IPS-15b (cell line): ENCODE results near the gene RTTN.

ENCODE experiments used
- H3K27me3 ChIP-seq: one replicate; pipeline ENCODE4 v1.6.1; 2013; ENCODE audit warnings: low read length; ENCODE audit not compliant: control insufficient read depth, insufficient read depth
- H3K36me3 ChIP-seq: one replicate; pipeline ENCODE4 v1.6.1; 2013; ENCODE audit warnings: low read length; ENCODE audit not compliant: control insufficient read depth, insufficient read depth
- H3K4me1 ChIP-seq: one replicate; pipeline ENCODE4 v1.6.1; 2013; ENCODE audit warnings: mild to moderate bottlenecking, low read length; ENCODE audit not compliant: control insufficient read depth, insufficient read depth
- H3K4me3 ChIP-seq: one replicate; pipeline ENCODE4 v1.5.1; 2013; ENCODE audit warnings: low read depth, low read length
- H3K9ac ChIP-seq: one replicate; pipeline ENCODE4 v1.6.1; 2013; ENCODE audit warnings: low read depth, mild to moderate bottlenecking, low read length
- H3K9me3 ChIP-seq: one replicate; pipeline ENCODE4 v1.6.1; 2013; ENCODE audit warnings: mild to moderate bottlenecking, low read length; ENCODE audit not compliant: control insufficient read depth, insufficient read depth

Gene RTTN

DNA sequence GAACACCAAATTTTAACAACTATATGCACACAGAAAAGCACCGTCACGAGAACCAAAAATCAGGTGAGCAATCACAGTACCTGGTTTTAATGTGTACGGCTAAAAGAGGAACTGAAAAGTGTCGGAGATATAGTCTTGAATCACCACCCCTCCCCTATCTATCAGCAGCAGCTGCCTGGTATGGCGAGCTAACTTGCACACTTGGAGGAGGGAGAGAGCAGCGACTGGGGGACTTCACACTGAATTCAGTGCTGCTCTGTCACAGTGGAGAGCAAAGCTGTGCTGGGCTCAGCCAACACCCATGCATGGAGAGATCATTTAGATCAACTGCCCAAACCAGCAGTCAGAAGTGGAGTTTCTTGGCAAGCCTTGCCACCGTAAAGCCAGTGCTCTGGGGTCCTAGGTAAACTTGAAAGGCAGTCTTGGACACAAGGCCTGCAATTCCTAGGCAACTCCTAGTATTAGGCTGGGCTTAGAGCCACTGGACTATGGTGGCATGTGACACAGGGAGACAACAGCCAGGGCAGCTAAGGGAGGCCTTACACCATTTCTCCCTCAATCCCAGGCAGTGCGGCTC, 168.6 kb downstream of the RTTN start:
- Histone ChIP-seq H3K4me3 (no peak overlapping the region), H3K27me3 (no peaks in the 10 kb centered on the region), H3K9me3 (no peaks in the 10 kb centered on the region), H3K4me1 (no peaks in the 10 kb centered on the region), H3K36me3 (no peaks in the 10 kb centered on the region), H3K9ac (no peak overlapping the region)

- no peaks in the 10 kb centered on the region for H3K9me3 ChIP-seq
- no peak overlapping the region for H3K9ac ChIP-seq
Measured at GRCh38 chr18:70036168-70036567, 169.3 kb downstream of the RTTN start.

GRCh38 chr18:70031221-70031620, 174.3 kb downstream of the RTTN start:
- Histone ChIP-seq H3K4me1 (no peaks in the 10 kb centered on the region), H3K9me3 (no peaks in the 10 kb centered on the region), H3K27me3 (no peaks in the 10 kb centered on the region), H3K4me3 (no peak overlapping the region), H3K9ac (no peak overlapping the region), H3K36me3 (no peaks in the 10 kb centered on the region)

More at GRCh38 chr18:70036168-70036567, 169.3 kb downstream of the RTTN start:
- no peaks in the 10 kb centered on the region for H3K36me3 ChIP-seq
- H3K4me1 ChIP-seq: no peaks in the 10 kb centered on the region
- no peaks in the 10 kb centered on the region for H3K27me3 ChIP-seq
- H3K4me3 ChIP-seq: no peak overlapping the region

DNA sequence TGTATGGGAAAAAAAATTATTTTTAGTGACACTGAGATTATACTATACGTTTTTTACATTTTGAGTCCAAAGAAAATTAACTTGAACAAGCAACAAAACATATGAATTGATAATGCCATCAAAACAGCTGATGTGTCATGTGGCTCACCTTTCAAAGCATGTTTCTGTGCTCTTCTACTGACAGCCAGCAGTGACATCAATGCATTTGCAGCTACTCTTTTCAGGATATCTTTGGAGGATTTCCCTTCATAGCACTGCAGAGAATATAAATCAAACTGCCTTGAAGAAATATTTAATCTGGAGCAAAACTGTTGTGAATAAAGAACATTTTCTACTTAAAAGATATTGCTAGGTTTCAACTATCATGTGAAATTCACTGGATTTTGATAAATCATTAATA, 174.8 kb downstream of the RTTN start:
- peaks cover 2% of the 10 kb centered on the region for H3K36me3 ChIP-seq
- no peak overlapping the region for H3K9ac ChIP-seq
- H3K4me3 ChIP-seq: no peak overlapping the region
- H3K9me3 ChIP-seq: no peaks in the 10 kb centered on the region
- H3K27me3 ChIP-seq: no peaks in the 10 kb centered on the region
- H3K4me1 ChIP-seq: no peaks in the 10 kb centered on the region

DNA sequence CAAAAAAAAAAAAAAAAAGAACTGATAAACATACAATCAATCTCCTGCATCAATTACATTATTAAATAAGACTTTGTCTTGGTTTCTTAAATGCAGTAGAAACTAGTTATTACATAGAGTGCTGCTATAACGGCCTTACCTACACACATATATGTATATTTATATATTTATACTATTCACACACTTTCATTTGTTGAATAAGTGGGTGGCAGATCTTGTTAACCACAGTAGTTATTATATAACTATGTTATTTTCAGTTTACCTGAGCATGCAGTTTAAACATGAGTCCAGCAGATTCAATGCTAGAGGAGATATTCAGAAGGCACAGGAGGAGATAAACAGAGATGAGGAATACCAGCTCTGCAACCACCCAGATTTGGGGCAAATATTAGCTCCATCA, 176.3 kb downstream of the RTTN start:
- no peaks in the 10 kb centered on the region for H3K9me3 ChIP-seq
- H3K9ac ChIP-seq: no peak overlapping the region
- H3K27me3 ChIP-seq: no peaks in the 10 kb centered on the region
- H3K36me3 ChIP-seq: peaks cover 4% of the 10 kb centered on the region
- H3K4me1 ChIP-seq: no peaks in the 10 kb centered on the region
- H3K4me3 ChIP-seq: no peak overlapping the region

- Histone ChIP-seq H3K4me1 (no peaks in the 10 kb centered on the region), H3K4me3 (no peak overlapping the region), H3K27me3 (no peaks in the 10 kb centered on the region), H3K36me3 (peaks cover 4% of the 10 kb centered on the region), H3K9me3 (no peaks in the 10 kb centered on the region), H3K9ac (no peak overlapping the region)
Measured at GRCh38 chr18:70028734-70029133, 176.8 kb downstream of the RTTN start.

- Histone ChIP-seq H3K4me3 (no peak overlapping the region), H3K36me3 (peaks cover 4% of the 10 kb centered on the region), H3K4me1 (no peaks in the 10 kb centered on the region), H3K9me3 (no peaks in the 10 kb centered on the region), H3K27me3 (no peaks in the 10 kb centered on the region), H3K9ac (no peak overlapping the region)
Measured at GRCh38 chr18:70028084-70028483, 177.4 kb downstream of the RTTN start.

- H3K4me1 ChIP-seq: no peaks in the 10 kb centered on the region
- no peaks in the 10 kb centered on the region for H3K9me3 ChIP-seq
- no peaks in the 10 kb centered on the region for H3K27me3 ChIP-seq
- H3K4me3 ChIP-seq: no peak overlapping the region
- H3K9ac ChIP-seq: no peak overlapping the region
- H3K36me3 ChIP-seq: peaks cover 4% of the 10 kb centered on the region
Measured at GRCh38 chr18:70025580-70025979, 179.9 kb downstream of the RTTN start.

DNA sequence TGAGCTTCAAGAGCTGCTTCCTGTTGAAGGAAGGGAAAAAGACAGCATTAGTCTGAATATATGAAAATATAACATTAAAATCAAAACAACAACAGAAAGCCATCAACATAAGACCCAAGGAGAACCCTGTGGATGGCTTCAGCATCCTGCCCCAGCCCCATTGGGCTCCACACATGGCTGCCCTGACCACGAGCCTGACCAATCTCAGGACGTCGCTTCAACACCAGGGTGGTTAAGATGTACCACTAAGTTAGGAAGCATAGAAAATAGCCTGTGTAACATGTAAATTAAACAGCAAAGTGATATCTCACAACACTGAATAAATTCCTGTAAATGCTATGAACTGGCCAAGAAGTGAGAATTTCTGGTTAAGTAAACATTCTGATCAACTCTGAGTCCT, 180.7 kb downstream of the RTTN start:
- H3K36me3 ChIP-seq: peaks cover 4% of the 10 kb centered on the region

GRCh38 chr18:70024093-70024492, 181.4 kb downstream of the RTTN start:
- no peaks in the 10 kb centered on the region for H3K9me3 ChIP-seq
- no peaks in the 10 kb centered on the region for H3K27me3 ChIP-seq
- H3K4me3 ChIP-seq: no peak overlapping the region
- H3K4me1 ChIP-seq: no peaks in the 10 kb centered on the region
- H3K36me3 ChIP-seq: peaks cover 4% of the 10 kb centered on the region
- H3K9ac ChIP-seq: no peak overlapping the region

More for the DNA sequence above, 180.7 kb downstream of the RTTN start:
- Histone ChIP-seq H3K27me3 (no peaks in the 10 kb centered on the region), H3K9ac (no peak overlapping the region), H3K9me3 (no peaks in the 10 kb centered on the region), H3K4me1 (no peaks in the 10 kb centered on the region), H3K4me3 (no peak overlapping the region)

DNA sequence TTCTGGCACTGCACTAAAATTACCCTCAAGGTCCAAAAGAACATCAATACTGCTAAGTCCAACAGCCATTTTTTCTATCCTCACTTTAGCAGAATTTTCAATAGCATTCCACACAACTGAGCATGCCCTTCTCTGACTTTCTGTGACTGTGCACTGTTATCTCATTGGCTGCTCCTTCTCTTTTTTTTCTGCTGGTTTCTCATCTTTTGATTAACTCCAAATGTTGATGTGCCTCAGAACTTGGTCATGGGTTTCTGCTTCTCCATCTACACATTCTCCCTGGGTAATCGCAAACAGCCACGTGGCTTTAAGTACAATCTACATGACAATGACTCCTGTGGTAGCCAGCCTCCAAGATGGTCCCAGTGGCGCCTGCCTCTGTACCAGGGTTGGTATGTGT, 182.9 kb downstream of the RTTN start:
- Histone ChIP-seq H3K9me3 (no peaks in the 10 kb centered on the region), H3K36me3 (peaks cover 4% of the 10 kb centered on the region), H3K4me3 (no peak overlapping the region), H3K9ac (no peak overlapping the region), H3K27me3 (no peaks in the 10 kb centered on the region), H3K4me1 (no peaks in the 10 kb centered on the region)

GRCh38 chr18:70021498-70021897, 184.0 kb downstream of the RTTN start:
- H3K27me3 ChIP-seq: no peaks in the 10 kb centered on the region
- H3K36me3 ChIP-seq: peaks cover 4% of the 10 kb centered on the region
- no peak overlapping the region for H3K9ac ChIP-seq
- no peaks in the 10 kb centered on the region for H3K4me1 ChIP-seq
- no peaks in the 10 kb centered on the region for H3K9me3 ChIP-seq
- no peak overlapping the region for H3K4me3 ChIP-seq
